GM20000 (cell line): ENCODE measurements around the gene ACTR3.

Source experiments
- DNase-seq: peaks from one replicate; pipeline ENCODE4 v3.0.0; 2012; ENCODE audit warnings: low spot score
- TF ChIP-seq, protein P1 (sequence below): IDR thresholded peaks from 2 replicates; pipeline ENCODE4 v1.5.1; 2012; ENCODE audit warnings: mild to moderate bottlenecking, control low read depth; ENCODE audit errors: extremely low read depth, missing control alignments

Gene ACTR3

DNA sequence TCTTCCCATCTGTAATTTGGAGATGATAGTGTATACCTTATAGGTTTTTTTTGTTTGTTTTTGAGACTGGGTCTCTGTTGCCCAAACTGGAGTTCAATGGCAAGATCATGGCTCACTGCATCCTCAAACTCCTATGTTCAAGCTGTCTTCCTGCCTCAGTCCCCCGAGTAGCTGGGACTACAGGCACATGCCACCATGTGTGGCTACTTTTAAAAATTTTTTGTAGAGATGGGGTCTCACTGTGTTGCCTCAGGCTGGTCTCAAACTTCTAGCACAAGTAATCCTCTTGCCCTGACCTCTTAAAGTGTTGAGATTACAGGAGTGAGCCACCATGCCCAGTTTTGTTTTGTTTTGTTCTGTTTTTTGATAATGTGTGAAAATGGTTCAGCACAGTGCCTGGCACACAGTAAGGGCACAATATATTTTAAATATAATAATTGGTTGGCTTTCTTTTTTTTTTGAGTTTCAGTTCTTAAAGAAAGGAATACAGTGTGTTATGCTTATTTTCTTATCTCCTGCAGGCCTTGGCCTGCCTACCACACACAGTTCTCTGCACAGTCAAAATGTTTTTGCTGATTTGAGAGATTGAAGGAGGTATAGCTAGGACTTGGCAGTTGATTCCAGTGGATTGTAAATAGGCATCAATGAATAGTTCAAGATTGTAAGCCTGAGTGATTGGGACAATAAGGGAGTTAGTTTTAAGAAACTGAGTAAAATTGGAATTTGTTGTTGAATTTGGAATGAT lies 6.1 kb downstream of the ACTR3 start:
- DNase-seq = no peak
- TF ChIP-seq, protein P1, sequence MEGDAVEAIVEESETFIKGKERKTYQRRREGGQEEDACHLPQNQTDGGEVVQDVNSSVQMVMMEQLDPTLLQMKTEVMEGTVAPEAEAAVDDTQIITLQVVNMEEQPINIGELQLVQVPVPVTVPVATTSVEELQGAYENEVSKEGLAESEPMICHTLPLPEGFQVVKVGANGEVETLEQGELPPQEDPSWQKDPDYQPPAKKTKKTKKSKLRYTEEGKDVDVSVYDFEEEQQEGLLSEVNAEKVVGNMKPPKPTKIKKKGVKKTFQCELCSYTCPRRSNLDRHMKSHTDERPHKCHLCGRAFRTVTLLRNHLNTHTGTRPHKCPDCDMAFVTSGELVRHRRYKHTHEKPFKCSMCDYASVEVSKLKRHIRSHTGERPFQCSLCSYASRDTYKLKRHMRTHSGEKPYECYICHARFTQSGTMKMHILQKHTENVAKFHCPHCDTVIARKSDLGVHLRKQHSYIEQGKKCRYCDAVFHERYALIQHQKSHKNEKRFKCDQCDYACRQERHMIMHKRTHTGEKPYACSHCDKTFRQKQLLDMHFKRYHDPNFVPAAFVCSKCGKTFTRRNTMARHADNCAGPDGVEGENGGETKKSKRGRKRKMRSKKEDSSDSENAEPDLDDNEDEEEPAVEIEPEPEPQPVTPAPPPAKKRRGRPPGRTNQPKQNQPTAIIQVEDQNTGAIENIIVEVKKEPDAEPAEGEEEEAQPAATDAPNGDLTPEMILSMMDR = no peak

GRCh38 chr2:113896791-113897190 lies 6.9 kb downstream of the ACTR3 start:
- DNase-seq = no peak
- TF ChIP-seq, protein P1 = no peak

DNA sequence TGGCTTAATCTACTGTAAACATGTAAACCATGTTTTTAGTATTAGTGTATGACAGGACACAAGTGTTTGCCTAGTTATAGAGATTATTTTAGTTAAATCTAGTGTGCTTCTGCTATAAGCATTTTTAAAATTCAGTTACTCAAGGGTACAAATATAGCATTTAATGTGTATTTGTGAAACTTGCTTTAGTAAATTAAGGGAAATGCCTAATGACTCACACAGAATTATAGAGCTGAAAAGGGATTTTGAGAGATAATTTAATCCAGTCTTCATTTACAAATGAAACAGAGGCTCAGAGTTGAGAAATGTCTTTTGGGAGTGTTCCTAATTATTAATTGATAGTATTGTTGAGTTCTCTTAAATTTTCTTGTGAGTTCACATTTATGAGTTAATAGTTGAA lies 8.2 kb downstream of the ACTR3 start:
- TF ChIP-seq, protein P1 = no peak
- DNase-seq = no peak

- TF ChIP-seq, protein P1 = no peak
- no peak for DNase-seq
Measured at GRCh38 chr2:113899166-113899565, 9.3 kb downstream of the ACTR3 start.

- TF ChIP-seq, protein P1 = no peak
- DNase-seq = no peak
Measured at GRCh38 chr2:113901943-113902342, 12.1 kb downstream of the ACTR3 start.

- TF ChIP-seq, protein P1 = no peak
- DNase-seq = no peak
Measured at GRCh38 chr2:113905886-113906285, 16.0 kb downstream of the ACTR3 start.

DNA sequence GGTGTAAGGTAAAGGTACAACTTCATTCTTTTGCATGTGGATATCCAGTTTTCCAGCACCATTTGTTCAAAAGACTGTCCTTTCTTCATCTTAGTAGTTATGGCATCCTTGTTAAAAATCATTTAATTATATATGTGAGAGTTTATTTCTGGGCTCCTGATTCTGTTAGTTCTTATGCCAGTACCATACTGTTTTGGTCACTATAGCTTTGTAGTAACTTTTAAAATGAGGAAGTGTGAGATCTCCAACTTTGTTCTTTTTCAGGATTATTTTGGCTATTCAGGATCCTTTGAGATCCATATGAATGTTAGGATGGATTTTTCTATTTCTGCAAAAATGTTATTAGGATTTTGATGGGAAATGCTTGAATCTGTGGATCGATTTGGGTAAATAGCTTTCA lies 16.8 kb downstream of the ACTR3 start:
- DNase-seq = no peak
- TF ChIP-seq, protein P1 = no peak
